PC-9 (cell line): ENCODE measurements around the gene NSF. TPM values are rescaled to one million over a fixed set of nuclear protein-coding genes. Genes with fewer than 3 reads are reported as not detected.

Experiments
- BruUV-seq: library from RNA; stranded (reverse); fragments of 400-500 nt; replicated peaks from 2 replicates; lab custom pipeline; 2021; lab: Mats Ljungman, UMichigan
- CTCF ChIA-PET: fragments of 300-600 bp; sonication (Branson Sonifier 250); formaldehyde crosslinking; loops from one replicate; lab custom pipeline; 2022; ENCODE audit warnings: antibody characterized with exemption; lab: Charles Lee
- POLR2A ChIA-PET: fragments of 300-600 bp; sonication (Branson Sonifier 250); formaldehyde crosslinking; loops from one replicate; lab custom pipeline; 2022; ENCODE audit warnings: antibody characterized with exemption; ENCODE audit not compliant: unreplicated experiment; lab: Charles Lee
- DNase-seq, 2 experiments: peaks; one replicate each; pipeline versions ENCODE4 v3.0.0 to v3.0.0-alpha.2; 2015 to 2022; ENCODE audit warnings: mixed read lengths in 1 of 2
- H2AFZ ChIP-seq: fragments of 200-600 bp; sonication (generic); 2 replicates; pipeline ENCODE4 v1.8.1; 2017; ENCODE audit warnings: antibody characterized with exemption
- H3F3A ChIP-seq: fragments of 200-600 bp; sonication (generic); 2 replicates; pipeline ENCODE4 v1.8.1; 2017; ENCODE audit warnings: antibody characterized with exemption, mild to moderate bottlenecking, low read depth; ENCODE audit not compliant: insufficient read depth
- H3K27ac ChIP-seq: fragments of 200-600 bp; sonication (generic); 2 replicates; pipeline ENCODE4 v1.6.1; 2016; ENCODE audit warnings: mixed run types
- H3K27me3 ChIP-seq: fragments of 200-600 bp; sonication (generic); 2 replicates; pipeline ENCODE4 v1.6.1; 2016; ENCODE audit warnings: low read depth, mixed run types; ENCODE audit not compliant: insufficient read depth
- H3K36me3 ChIP-seq: fragments of 200-600 bp; sonication (generic); 2 replicates; pipeline ENCODE4 v1.6.1; 2016; ENCODE audit warnings: low read depth, mixed run types
- H3K4me1 ChIP-seq: fragments of 200-600 bp; sonication (generic); replicated peaks from 2 replicates; pipeline ENCODE4 v1.6.1; 2016; ENCODE audit warnings: mixed run types; ENCODE audit not compliant: insufficient read depth
- H3K4me2 ChIP-seq: fragments of 200-600 bp; sonication (generic); 2 replicates; pipeline ENCODE4 v1.6.1; 2017; ENCODE audit warnings: mixed run types
- H3K4me3 ChIP-seq: fragments of 200-600 bp; sonication (generic); 2 replicates; pipeline ENCODE4 v1.6.1; 2016; ENCODE audit warnings: mixed run types
- H3K79me2 ChIP-seq: fragments of 200-600 bp; sonication (generic); 2 replicates; pipeline ENCODE4 v1.6.1; 2017; ENCODE audit warnings: low read depth, mixed run types
- H3K9me2 ChIP-seq: fragments of 200-600 bp; sonication (generic); 2 replicates; pipeline ENCODE4 v1.8.1; 2017; ENCODE audit warnings: mild to moderate bottlenecking; ENCODE audit not compliant: insufficient read depth
- H3K9me3 ChIP-seq: fragments of 200-600 bp; sonication (generic); 2 replicates; pipeline ENCODE4 v1.8.1; 2016; ENCODE audit warnings: low read depth; ENCODE audit not compliant: insufficient read depth
- H4K20me1 ChIP-seq: fragments of 200-600 bp; sonication (generic); 2 replicates; pipeline ENCODE4 v1.8.1; 2017; ENCODE audit not compliant: insufficient read depth
- CTCF ChIP-seq: fragments of 200-600 bp; sonication (generic); conservative IDR thresholded peaks from 2 replicates; pipeline ENCODE4 v1.6.1; 2017; ENCODE audit warnings: mixed run types, antibody characterized with exemption, mild to moderate bottlenecking, moderate library complexity
- EZH2 ChIP-seq: fragments of 200-600 bp; sonication (generic); IDR thresholded peaks from 2 replicates; pipeline ENCODE4 v1.8.0; 2017; ENCODE audit warnings: antibody characterized with exemption, low read depth
- intact Hi-C: fragments of 100-400 bp; cut with micrococcal nuclease; formaldehyde crosslinking; loops from one replicate; pipeline ENCODE4 v1.10.0; 2022; ENCODE audit not compliant: unreplicated experiment
- total RNA-seq: library from RNA; stranded (reverse); gene quantifications from 2 replicates; pipeline ENCODE4 v1.2.3, GENCODE V29; 2021

NSF gene
- total RNA-seq, 1 experiment from 2014 or later, result 40.0 TPM

- BruUV-seq, result no TSS peak
- no peak overlapping the region for H3K4me2 ChIP-seq
- no peaks in the 10 kb centered on the region for H3K9me2 ChIP-seq
- ChIA-PET POLR2A (no interaction called here), CTCF (no interaction called here)
- no peaks in the 10 kb centered on the region for H4K20me1 ChIP-seq
- DNase-seq, result peak in 1 of 2 experiments; percentile 6
- no peak overlapping the region for H2AFZ ChIP-seq
- H3K36me3 ChIP-seq, result no peaks in the 10 kb centered on the region
- H3F3A ChIP-seq, result peaks cover 25% of the 10 kb centered on the region
- no peaks in the 10 kb centered on the region for H3K27me3 ChIP-seq
- H3K27ac ChIP-seq, result no peak overlapping the region
- H3K79me2 ChIP-seq, result no peaks in the 10 kb centered on the region
- intact Hi-C loops, result no loop called here
- TF ChIP-seq CTCF, result no peak
- no peaks in the 10 kb centered on the region for H3K9me3 ChIP-seq
- H3K4me1 ChIP-seq, result peaks cover 16% of the 10 kb centered on the region
- no peak overlapping the region for H3K4me3 ChIP-seq
Observed at GRCh38 chr17:46737326-46737725, 146.9 kb downstream of the NSF start.

GRCh38 chr17:46738544-46738943 is 148.1 kb downstream of the NSF start:
- Histone ChIP-seq H3K4me1 (peaks cover 27% of the 10 kb centered on the region), H3K36me3 (no peaks in the 10 kb centered on the region), H3K79me2 (no peaks in the 10 kb centered on the region), H3K9me3 (no peaks in the 10 kb centered on the region), H3K27me3 (no peaks in the 10 kb centered on the region), H2AFZ (no peak overlapping the region), H3K4me3 (no peak overlapping the region), H4K20me1 (no peaks in the 10 kb centered on the region), H3K27ac (no peak overlapping the region), H3K4me2 (no peak overlapping the region), H3F3A (peaks cover 34% of the 10 kb centered on the region), H3K9me2 (no peaks in the 10 kb centered on the region)
- TF ChIP-seq CTCF (no peak), EZH2 (no peak)
- intact Hi-C loops, result no loop called here
- ChIA-PET CTCF (no interaction called here), POLR2A (no interaction called here)
- peak in 1 of 2 experiments; percentile 17 for DNase-seq
- no TSS peak for BruUV-seq

GRCh38 chr17:46739982-46740381 is 149.5 kb downstream of the NSF start:
- CTCF ChIA-PET, result no interaction called here
- BruUV-seq, result no TSS peak

More at GRCh38 chr17:46739982-46740381, 149.5 kb downstream of the NSF start:
- H4K20me1 ChIP-seq, result no peaks in the 10 kb centered on the region
- no peak for DNase-seq
- H3K9me2 ChIP-seq, result no peaks in the 10 kb centered on the region
- no peak overlapping the region for H3K27ac ChIP-seq
- POLR2A ChIA-PET, result no interaction called here
- H3K4me2 ChIP-seq, result no peak overlapping the region
- H3K79me2 ChIP-seq, result no peaks in the 10 kb centered on the region
- H3K36me3 ChIP-seq, result no peaks in the 10 kb centered on the region
- peaks cover 25% of the 10 kb centered on the region for H3F3A ChIP-seq
- H3K4me3 ChIP-seq, result no peak overlapping the region
- intact Hi-C loops, result no loop called here
- no peaks in the 10 kb centered on the region for H3K9me3 ChIP-seq
- no peak overlapping the region for H2AFZ ChIP-seq
- TF ChIP-seq EZH2 (no peak), CTCF (no peak)
- H3K4me1 ChIP-seq, result peaks cover 21% of the 10 kb centered on the region
- H3K27me3 ChIP-seq, result no peaks in the 10 kb centered on the region
